ENCODE results near the gene MVB12B. TPM values are rescaled to one million over a fixed set of nuclear protein-coding genes. Genes with fewer than 3 reads are reported as not detected.

MVB12B gene
- polyA plus RNA-seq, 1 donor from 2014 or later: 39.5 TPM

GRCh38 chr9:126335837-126336735 lies 9.5 kb downstream of the MVB12B start:
- Histone ChIP-seq H3K9me2 (ENCODE audit: insufficient read depth, low read length) (no peaks in the 10 kb centered on the region), H4K20me1 (ENCODE audit: insufficient read depth) (no peaks in the 10 kb centered on the region), H3K36me3 (ENCODE audit: insufficient read depth, low read length) (peaks cover 7% of the 10 kb centered on the region), H2AFZ (ENCODE audit: low read depth, low read length) (no peak overlapping the region), H3K4me2 (ENCODE audit: low read length) (no peak overlapping the region), H3F3A (ENCODE audit: insufficient read depth, low read length, poor library complexity, severe bottlenecking) (no peaks in the 10 kb centered on the region), H3K79me2 (replicated peaks; ENCODE audit: insufficient read depth, low read length) (peaks cover 37% of the 10 kb centered on the region), H3K27ac (ENCODE audit: low read length) (no peak overlapping the region), H3K27me3 (ENCODE audit: insufficient read depth, low read depth, low read length) (no peaks in the 10 kb centered on the region), H3K9ac (ENCODE audit: low read length) (no peak overlapping the region), H3K9me3 (ENCODE audit: low read length) (no peaks in the 10 kb centered on the region), H3K4me3 (ENCODE audit: low read length) (no peak overlapping the region)
- no peak for TF ChIP-seq TAF1 (IDR thresholded peaks at IDR 0.05; ENCODE audit: low read depth)
- no peak for TF ChIP-seq SMC3 (conservative IDR thresholded peaks at IDR 0.05; ENCODE audit: poor library complexity)
- no peak for TF ChIP-seq EP300 (conservative IDR thresholded peaks at IDR 0.05; ENCODE audit: poor library complexity, severe bottlenecking)
- TF ChIP-seq MXI1 (conservative IDR thresholded peaks at IDR 0.05; ENCODE audit: poor library complexity, severe bottlenecking): no peak
- TF ChIP-seq RAD21 (conservative IDR thresholded peaks at IDR 0.05): no peak
- no peak for TF ChIP-seq EZH2 (IDR thresholded peaks at IDR 0.05; ENCODE audit: borderline replicate concordance, insufficient read depth, low read length, poor library complexity, severe bottlenecking)
- no peak for TF ChIP-seq POLR2AphosphoS5 (IDR thresholded peaks at IDR 0.05)
- no peak for TF ChIP-seq CTCF (IDR thresholded peaks at IDR 0.05; ENCODE audit: poor library complexity, severe bottlenecking)
- no peak for TF ChIP-seq REST (IDR thresholded peaks at IDR 0.05; ENCODE audit: borderline replicate concordance)

- no peaks in the 10 kb centered on the region for H3F3A ChIP-seq (ENCODE audit: insufficient read depth, low read length, poor library complexity, severe bottlenecking)
- H3K4me3 ChIP-seq (ENCODE audit: low read length): no peak overlapping the region
- H3K9ac ChIP-seq (ENCODE audit: low read length): no peak overlapping the region
- peaks cover 13% of the 10 kb centered on the region for H3K36me3 ChIP-seq (ENCODE audit: insufficient read depth, low read length)
- TF ChIP-seq MXI1 (conservative IDR thresholded peaks at IDR 0.05; ENCODE audit: poor library complexity, severe bottlenecking) (no peak), RAD21 (conservative IDR thresholded peaks at IDR 0.05) (no peak), SMC3 (conservative IDR thresholded peaks at IDR 0.05; ENCODE audit: poor library complexity) (no peak), EP300 (conservative IDR thresholded peaks at IDR 0.05; ENCODE audit: poor library complexity, severe bottlenecking) (no peak), REST (IDR thresholded peaks at IDR 0.05; ENCODE audit: borderline replicate concordance) (no peak), TAF1 (IDR thresholded peaks at IDR 0.05; ENCODE audit: low read depth) (no peak), CTCF (IDR thresholded peaks at IDR 0.05; ENCODE audit: poor library complexity, severe bottlenecking) (no peak), POLR2AphosphoS5 (IDR thresholded peaks at IDR 0.05) (no peak), EZH2 (IDR thresholded peaks at IDR 0.05; ENCODE audit: borderline replicate concordance, insufficient read depth, low read length, poor library complexity, severe bottlenecking) (no peak)
- peaks cover 30% of the 10 kb centered on the region for H3K79me2 ChIP-seq (replicated peaks; ENCODE audit: insufficient read depth, low read length)
- no peak overlapping the region for H3K27ac ChIP-seq (ENCODE audit: low read length)
- no peaks in the 10 kb centered on the region for H3K27me3 ChIP-seq (ENCODE audit: insufficient read depth, low read depth, low read length)
- H2AFZ ChIP-seq (ENCODE audit: low read depth, low read length): no peak overlapping the region
- H3K9me3 ChIP-seq (ENCODE audit: low read length): no peaks in the 10 kb centered on the region
- no peaks in the 10 kb centered on the region for H4K20me1 ChIP-seq (ENCODE audit: insufficient read depth)
- H3K9me2 ChIP-seq (ENCODE audit: insufficient read depth, low read length): no peaks in the 10 kb centered on the region
- H3K4me2 ChIP-seq (ENCODE audit: low read length): no peak overlapping the region
Observed at GRCh38 chr9:126336736-126337325, 10.2 kb downstream of the MVB12B start.
